ENCODE measurements around the gene PLA2G5.

- TF ChIP-seq CTCF (IDR thresholded peaks at IDR 0.05; ENCODE audit: control extremely low read depth in 1 of 3, insufficient read depth in 1 of 3, low read depth in 1 of 3, low read length in 3 of 3) (no peak), TAF1 (IDR thresholded peaks at IDR 0.05; ENCODE audit: low read depth, low read length) (no peak), BCL11A (IDR thresholded peaks at IDR 0.05; ENCODE audit: low read depth in 2 of 2, low read length in 2 of 2) (no peak), POLR2A (IDR thresholded peaks at IDR 0.05; ENCODE audit: control extremely low read depth in 1 of 2, low read depth in 2 of 2, low read length in 2 of 2) (no peak), EZH2 (IDR thresholded peaks at IDR 0.05; ENCODE audit: low read depth, low read length, severe bottlenecking) (no peak), SRF (IDR thresholded peaks at IDR 0.05; ENCODE audit: low read depth, low read length) (no peak), MAX (IDR thresholded peaks at IDR 0.05) (no peak)
These were observed 37.8 kb downstream of the PLA2G5 start for GRCh38 chr1:20107796-20108195.
